NCI-H2081 treated with DMSO at 0.1 percent for 48 hours (cell line): ENCODE measurements around the gene HOXA1.
"Not testable (repeated sequence)": the region's sequence is repeated elsewhere in the genome, so short reads cannot be mapped to it uniquely, and the experiment has no call there.

Source experiments
- DNase-seq: peaks from one replicate; lab custom pipeline; 2025; lab: John Stamatoyannopoulos, UW

HOXA1 gene

GRCh38 chr7:27046854-27047549, 48.8 kb downstream of the HOXA1 start:
- no peak for DNase-seq

- DNase-seq: not testable (repeated sequence)
These were observed 49.8 kb downstream of the HOXA1 start for GRCh38 chr7:27045972-27046371.

GRCh38 chr7:27045066-27045465, 50.7 kb downstream of the HOXA1 start:
- not testable (repeated sequence) for DNase-seq
